ENCODE measurements around the gene ZNF724.
A peak's percentile ranks its signal among the peaks of the same experiment; 100 is the strongest.

Gene ZNF724

DNA sequence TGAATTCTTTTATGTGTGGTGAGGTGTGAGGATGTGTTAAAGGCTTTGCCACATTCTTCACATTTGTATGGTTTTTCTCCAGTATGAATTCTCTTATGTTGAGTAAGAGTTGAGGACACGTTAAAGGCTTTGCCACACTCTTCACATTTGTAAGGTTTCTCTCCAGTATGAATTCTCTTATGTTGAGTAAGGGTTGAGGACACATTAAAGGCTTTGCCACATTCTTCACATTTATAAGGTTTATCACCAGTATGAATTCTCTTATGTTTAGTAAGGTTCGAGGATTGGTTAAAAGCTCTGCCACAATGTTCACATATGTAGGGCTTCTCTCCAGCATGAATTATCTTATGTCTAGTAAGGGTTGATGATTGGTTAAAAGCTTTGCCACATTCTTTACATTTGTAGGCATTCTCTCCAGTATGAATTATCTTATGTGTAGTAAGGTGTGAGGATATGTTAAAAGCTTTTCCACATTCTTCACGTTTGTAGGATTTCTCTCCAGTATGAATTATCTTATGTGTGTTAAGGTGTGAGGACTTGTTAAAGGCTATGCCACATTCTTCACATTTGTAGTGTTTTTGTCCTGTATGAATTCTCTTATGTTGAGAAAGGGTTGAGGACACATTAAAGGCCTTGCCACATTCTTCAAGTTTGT, 27.1 kb downstream of the ZNF724 start:
- H3K4me3 ChIP-seq (ENCODE audit: low read length): no peak overlapping the region
- DNase-seq (ENCODE audit: low read depth): no peak
- TF ChIP-seq, protein P1, sequence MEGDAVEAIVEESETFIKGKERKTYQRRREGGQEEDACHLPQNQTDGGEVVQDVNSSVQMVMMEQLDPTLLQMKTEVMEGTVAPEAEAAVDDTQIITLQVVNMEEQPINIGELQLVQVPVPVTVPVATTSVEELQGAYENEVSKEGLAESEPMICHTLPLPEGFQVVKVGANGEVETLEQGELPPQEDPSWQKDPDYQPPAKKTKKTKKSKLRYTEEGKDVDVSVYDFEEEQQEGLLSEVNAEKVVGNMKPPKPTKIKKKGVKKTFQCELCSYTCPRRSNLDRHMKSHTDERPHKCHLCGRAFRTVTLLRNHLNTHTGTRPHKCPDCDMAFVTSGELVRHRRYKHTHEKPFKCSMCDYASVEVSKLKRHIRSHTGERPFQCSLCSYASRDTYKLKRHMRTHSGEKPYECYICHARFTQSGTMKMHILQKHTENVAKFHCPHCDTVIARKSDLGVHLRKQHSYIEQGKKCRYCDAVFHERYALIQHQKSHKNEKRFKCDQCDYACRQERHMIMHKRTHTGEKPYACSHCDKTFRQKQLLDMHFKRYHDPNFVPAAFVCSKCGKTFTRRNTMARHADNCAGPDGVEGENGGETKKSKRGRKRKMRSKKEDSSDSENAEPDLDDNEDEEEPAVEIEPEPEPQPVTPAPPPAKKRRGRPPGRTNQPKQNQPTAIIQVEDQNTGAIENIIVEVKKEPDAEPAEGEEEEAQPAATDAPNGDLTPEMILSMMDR (conservative IDR thresholded peaks at IDR 0.05; ENCODE audit: low read depth, low read length): no peak

GRCh38 chr19:23203841-23204344, 46.3 kb downstream of the ZNF724 start:
- TF ChIP-seq, protein P1 (conservative IDR thresholded peaks at IDR 0.05; ENCODE audit: low read depth, low read length): no peak
- no peak for DNase-seq (ENCODE audit: low read depth)

GRCh38 chr19:23190341-23190740, 59.9 kb downstream of the ZNF724 start:
- DNase-seq (ENCODE audit: low read depth): no peak
- no peak overlapping the region for H3K4me3 ChIP-seq (ENCODE audit: low read length)
- TF ChIP-seq, protein P1 (conservative IDR thresholded peaks at IDR 0.05; ENCODE audit: low read depth, low read length): no peak

More at GRCh38 chr19:23203841-23204344, 46.3 kb downstream of the ZNF724 start:
- H3K4me3 ChIP-seq (ENCODE audit: low read length): peak overlapping the region; percentile 14

DNA sequence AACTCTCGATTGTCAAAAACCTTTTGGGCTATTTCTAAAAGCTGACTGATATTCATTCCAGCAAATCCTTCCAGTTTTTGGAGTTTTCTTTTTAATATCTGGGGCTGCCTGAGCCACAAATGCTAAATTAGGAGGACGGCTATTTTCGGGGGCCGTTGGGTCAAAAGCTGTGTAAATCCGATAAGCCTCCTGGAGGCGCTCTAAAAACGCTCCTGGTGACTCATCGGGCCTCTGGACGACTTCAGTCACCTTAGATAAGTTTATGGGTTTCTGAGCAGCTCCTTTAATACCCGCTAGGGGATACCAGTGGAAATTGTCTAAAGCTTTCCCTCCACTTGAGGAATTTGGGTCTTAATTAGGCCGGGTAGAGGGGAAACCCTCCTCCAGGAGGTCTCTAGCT, 66.9 kb downstream of the ZNF724 start:
- no peak overlapping the region for H3K4me3 ChIP-seq (ENCODE audit: low read length)
- no peak for DNase-seq (ENCODE audit: low read depth)
- TF ChIP-seq, protein P1 (conservative IDR thresholded peaks at IDR 0.05; ENCODE audit: low read depth, low read length): no peak
